ENCODE results near the gene MRM3. TPM values are rescaled to one million over a fixed set of nuclear protein-coding genes. Genes with fewer than 3 reads are reported as not detected.

MRM3 gene
- total RNA-seq, 1 donor from 2014 or later = 12.3 TPM

GRCh38 chr17:838486-838885 lies 56.3 kb downstream of the MRM3 start:
- no peaks in the 10 kb centered on the region for H3K9me3 ChIP-seq
- no peak for ATAC-seq
- H3K36me3 ChIP-seq = no peaks in the 10 kb centered on the region
- no peak overlapping the region for H3K4me3 ChIP-seq
- H3K27ac ChIP-seq = no peak overlapping the region
- no peaks in the 10 kb centered on the region for H3K27me3 ChIP-seq (ENCODE audit: low read depth)
- no peaks in the 10 kb centered on the region for H3K4me1 ChIP-seq
- DNase-seq = no peak
- intact Hi-C loops (cut with DNase I) = no loop called here
- TF ChIP-seq CTCF (IDR thresholded peaks at IDR 0.05) = no peak

GRCh38 chr17:841313-841712 lies 59.2 kb downstream of the MRM3 start:
- peak; percentile 25 to 78 for ATAC-seq
- intact Hi-C loops (cut with DNase I) = no loop called here
- TF ChIP-seq CTCF (IDR thresholded peaks at IDR 0.05) = no peak

More at GRCh38 chr17:841313-841712, 59.2 kb downstream of the MRM3 start:
- Histone ChIP-seq H3K27me3 (ENCODE audit: low read depth) (peaks cover 8% of the 10 kb centered on the region), H3K27ac (no peak overlapping the region), H3K4me1 (no peaks in the 10 kb centered on the region), H3K4me3 (no peak overlapping the region), H3K9me3 (no peaks in the 10 kb centered on the region), H3K36me3 (no peaks in the 10 kb centered on the region)
- DNase-seq = peak; percentile 60

Other genes with a start within 250 kb of the MRM3 start
- gene VPS53, start 67.5 kb upstream of the MRM3 start, total RNA-seq = 83.4 TPM
- gene TLCD3A, start 49.8 kb upstream of the MRM3 start, total RNA-seq = 8.9 TPM
- gene GEMIN4, start 30.1 kb upstream of the MRM3 start, total RNA-seq = 21.5 TPM
- 63.2 TPM for gene GLOD4, start 73 bp upstream of the MRM3 start, total RNA-seq
- gene NXN, start 197.4 kb downstream of the MRM3 start, total RNA-seq = 42.6 TPM
- gene TIMM22, start 214.8 kb downstream of the MRM3 start, total RNA-seq = 9.1 TPM